GOT3 (cell line): ENCODE results near the gene POC1A.

Experiments used
- DNase-seq: peaks from one replicate; lab custom pipeline; 2025; ENCODE audit warnings: mixed read lengths; lab: John Stamatoyannopoulos, UW

POC1A gene

DNA sequence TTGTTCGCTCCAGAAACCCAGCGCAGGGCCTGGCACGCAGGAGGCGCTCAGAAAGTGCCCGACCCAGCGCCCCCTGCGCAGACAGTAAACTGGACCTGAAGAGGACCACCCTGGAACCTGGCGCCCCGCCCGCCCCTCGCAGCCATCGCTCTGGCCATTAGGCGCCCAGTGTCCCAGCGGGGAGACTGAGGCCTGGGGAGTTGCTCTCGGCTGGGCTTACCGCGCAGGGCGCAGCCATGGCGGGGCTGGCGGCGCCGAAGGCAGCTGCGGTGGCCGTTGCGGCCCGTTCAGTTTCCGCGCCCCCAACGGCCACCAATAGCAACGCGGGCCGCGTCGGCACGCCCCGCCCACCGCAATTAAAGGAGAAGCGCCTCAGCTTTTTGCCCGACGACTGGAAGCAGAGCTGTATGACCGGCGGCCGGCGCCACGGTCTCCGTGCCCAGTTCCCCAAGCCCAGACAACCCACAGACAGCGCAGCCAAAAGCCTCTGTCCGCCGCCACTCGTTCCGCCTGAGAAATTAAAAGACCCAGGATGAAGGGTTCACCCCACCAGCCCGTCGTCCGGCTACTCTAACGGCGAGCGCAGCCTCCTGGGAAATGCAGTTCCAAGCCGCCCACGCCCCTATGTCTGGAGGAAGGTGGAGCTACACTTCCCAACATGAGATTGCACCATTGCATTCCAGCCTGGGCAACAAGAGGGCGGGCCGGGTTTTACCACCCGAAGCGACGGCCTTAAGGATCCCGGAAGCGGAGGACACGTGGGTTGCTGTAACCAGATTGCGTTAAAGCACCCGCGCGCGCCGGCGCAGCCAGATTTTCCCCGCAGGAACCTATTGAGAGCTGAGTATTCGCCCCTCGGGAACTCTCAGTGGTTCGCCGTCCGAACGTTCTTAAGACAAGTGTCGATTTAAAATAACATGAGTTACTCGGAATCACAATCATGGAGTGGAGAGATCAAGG, at the start of gene POC1A:
TSS of gene POC1A (minus strand) at position 289 of the 960 bp plus-strand sequence. CDS start at position 238, 51 bp downstream.
- peak; percentile 87 for DNase-seq

GRCh38 chr3:52203701-52204100, 49.5 kb upstream of the POC1A start:
- no peak for DNase-seq

- no peak for DNase-seq
Observed at GRCh38 chr3:52202384-52203077, 48.3 kb upstream of the POC1A start.

DNA sequence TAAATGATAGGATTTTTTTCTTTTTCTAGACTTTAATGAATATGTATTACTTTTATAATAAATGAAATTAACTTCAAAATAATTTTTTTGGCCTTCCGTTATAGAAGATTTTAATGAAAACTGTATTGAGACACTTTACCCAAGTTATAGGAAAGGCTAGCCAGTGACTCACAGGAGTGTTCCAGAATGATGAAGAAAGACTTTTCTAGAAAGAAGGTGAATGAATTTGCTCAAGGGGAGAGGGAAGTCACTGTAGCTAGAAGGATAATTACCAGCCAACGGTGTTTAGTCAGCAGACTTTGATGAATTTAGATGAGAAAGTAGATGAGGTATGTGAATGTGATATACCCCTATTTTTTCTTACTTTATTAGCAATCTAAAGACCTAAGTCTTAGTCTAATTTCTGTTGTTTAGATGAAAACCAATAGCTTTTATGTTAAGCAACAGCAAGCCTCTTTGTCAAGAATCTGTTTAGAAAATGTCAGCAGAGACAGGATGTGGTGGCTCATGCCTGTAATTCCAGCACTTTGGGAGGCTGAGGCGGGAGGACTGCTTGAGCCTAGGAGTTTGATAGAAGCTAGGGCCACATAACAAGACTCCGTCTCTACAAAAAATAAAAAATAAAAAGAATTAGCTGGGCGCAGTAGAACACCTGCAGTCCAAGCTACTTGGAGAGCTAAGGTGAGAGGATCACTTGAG, 46.9 kb upstream of the POC1A start:
- DNase-seq = no peak

DNA sequence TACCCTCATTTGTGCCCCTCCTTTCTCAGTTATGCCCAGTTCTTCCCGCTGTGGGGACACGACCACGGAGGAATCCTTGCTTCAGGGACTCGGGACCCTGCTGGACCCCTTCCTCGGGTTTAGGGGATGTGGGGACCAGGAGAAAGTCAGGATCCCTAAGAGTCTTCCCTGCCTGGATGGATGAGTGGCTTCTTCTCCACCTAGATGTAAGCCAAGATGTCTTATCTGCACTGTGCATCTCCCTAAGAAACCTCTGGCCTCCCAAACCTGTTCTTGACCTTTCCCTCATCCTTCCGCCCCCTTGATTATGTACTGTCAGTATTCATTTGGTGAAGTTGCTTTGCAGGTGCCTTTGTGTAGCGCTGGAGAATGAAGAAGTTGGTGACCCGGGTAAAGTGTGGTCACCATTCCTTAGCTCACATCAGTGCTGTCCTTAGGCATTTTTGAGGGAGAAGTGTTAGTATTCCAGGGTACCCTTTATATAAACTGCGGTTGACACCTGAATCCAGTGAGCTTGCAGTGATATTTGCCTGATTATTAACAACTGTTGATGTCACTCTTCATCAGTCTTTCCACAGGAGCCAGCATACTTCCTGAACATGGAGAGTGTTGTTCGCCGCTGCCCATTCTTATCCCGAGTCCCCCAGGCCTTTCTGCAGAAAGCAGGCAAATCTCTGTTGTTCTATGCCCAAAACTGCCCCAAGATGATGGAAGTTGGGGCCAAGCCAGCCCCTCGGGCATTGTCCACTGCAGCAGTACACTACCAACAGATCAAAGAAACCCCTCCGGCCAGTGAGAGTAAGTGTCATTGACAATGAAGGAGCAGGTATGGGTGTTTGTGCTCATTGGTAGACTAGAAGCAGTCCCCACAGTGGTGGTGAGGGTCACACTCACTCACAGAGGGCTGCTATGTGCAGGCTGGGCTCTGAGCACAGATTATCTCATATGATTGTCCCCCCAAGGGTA, 44.7 kb upstream of the POC1A start:
- DNase-seq = no peak

DNA sequence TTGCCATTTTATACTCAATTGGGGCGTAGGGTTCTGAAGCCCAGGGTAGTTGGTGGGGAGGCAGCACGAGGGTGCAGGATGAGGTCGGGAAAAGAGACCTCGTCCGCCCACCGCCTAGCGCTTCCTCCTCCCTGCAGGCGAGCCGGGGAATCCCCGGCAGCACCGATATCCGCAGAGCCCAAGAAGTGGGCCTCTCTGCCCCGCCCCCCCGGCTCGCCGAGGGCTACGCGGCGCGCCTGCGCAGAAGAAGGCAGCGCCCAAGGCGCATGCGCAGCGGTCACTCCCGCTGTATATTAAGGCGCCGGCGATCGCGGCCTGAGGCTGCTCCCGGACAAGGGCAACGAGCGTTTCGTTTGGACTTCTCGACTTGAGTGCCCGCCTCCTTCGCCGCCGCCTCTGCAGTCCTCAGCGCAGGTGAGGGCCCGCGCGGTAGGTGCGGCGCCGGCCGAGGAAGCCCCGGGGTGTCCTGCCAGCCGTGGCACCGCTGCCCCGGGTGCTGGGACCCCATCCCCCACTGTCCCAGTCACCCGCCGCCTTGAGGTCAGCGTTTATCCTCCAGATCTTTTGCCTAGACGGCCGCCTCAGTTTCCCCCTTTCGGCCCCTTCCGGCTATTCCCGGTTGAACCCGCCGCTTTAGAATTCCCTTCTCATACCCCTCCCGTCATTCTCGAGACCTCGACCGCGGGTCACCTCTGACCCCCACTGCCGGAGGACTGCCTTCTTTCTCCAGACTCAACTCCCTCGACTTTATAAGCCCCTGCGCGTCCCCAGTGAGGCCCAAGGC, 43.8 kb upstream of the POC1A start, which contains the start of gene ALAS1:
TSS of gene ALAS1 (plus strand) at position 319 of the 784 bp plus-strand sequence. CDS start 1,082 bp downstream, outside the sequence.
- peak; percentile 87 for DNase-seq

GRCh38 chr3:52197499-52197841, 43.2 kb upstream of the POC1A start:
- no peak for DNase-seq

DNA sequence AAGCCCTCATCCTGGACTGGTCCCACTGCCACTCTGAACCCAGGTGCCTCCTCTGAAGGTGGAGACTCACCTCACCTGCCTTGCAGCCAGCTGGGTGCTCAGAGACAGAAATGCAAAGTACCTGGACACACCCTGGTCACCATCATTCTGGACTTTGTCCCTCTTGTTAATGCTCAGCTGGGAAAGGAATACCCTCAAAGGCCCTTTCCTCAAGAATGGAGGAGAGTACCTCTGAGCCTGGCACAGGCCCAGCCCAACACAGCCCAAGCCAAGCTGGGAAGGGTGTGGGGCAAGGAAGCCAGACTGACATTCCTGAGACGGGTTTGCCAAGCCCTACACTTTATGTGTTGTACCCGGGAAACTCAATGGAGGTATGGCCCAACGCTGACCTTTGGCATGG, 42.8 kb upstream of the POC1A start:
- DNase-seq = no peak

GRCh38 chr3:52195823-52196331, 41.7 kb upstream of the POC1A start:
- no peak for DNase-seq

DNA sequence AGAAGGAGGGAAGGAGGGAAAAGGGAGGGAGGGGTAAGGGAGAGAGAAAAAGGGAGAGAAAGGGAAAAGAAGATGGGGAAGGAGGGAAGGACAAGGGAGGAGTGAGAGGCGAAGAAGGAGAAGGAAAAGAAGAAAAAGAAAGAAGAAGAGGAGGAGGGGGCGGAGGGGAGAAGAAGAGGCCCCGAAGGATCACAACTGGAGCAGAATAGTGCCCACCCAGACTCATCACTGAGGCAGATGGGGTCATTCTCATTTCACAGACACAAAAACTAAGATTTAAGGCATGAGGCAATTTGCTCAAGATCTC, 41.0 kb upstream of the POC1A start:
- DNase-seq = no peak

DNA sequence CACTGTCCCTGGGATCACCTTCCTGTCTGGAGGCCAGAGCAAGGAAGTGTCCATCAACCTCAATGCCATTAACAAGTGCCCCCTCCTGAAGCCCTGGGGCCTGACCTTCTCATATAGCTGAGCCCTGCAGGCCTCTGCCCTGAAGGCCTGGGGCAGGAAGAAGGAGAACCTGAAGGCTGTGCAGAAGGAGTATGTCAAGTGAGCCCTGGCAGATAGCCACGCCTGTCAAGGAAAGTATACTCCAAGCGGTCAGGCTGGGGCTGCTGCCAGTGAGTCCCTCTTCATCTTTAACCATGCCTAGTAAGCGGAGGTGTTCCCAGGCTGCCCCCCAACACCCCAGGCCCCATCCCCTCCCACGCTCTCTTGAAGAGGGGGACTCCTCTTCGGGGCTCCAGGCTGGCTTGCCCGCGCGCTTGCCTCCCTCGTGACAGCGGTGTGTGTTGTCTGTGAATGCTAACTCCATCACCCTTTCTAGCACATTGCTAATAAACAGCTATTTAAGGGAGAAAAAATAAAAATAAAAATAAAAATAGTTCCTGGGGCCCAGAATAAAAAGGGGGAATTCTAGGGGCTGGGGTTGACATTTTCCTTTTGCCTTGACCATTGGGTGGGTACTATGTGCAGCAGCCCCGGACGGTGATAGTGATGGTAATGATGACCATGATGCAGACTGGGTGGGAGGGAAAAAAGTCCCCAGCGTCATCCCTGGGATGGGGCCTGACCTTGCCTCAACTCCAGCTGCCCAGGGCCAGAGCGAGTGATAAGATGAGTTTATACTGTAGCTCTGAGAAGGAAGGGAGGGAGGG, 40.5 kb upstream of the POC1A start:
- DNase-seq = no peak

GRCh38 chr3:52193065-52193464, 38.8 kb upstream of the POC1A start:
- no peak for DNase-seq

GRCh38 chr3:52191663-52192062, 37.4 kb upstream of the POC1A start:
- DNase-seq = no peak

GRCh38 chr3:52190294-52191074, 36.3 kb upstream of the POC1A start:
- no peak for DNase-seq

- DNase-seq = no peak
Observed at GRCh38 chr3:52188556-52188955, 34.3 kb upstream of the POC1A start.

DNA sequence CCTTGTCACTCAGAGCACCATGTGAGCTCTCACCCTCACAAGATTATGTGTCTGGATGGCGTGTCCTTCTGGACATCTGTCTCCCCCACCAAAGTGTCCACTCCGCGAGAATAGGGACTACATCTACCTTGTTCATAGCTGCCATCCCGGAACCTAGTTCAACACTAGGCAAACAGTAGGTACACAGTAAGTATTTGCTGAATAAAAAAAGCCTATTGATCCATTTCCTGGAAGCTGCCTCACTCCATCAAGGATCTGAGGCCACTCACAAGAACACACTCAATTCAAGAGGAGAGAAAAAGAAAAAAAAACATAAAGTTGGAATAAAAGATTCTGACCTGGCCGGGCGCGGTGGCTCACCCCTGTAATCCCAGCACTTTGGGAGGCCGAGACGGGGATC, 32.5 kb upstream of the POC1A start:
- no peak for DNase-seq

DNA sequence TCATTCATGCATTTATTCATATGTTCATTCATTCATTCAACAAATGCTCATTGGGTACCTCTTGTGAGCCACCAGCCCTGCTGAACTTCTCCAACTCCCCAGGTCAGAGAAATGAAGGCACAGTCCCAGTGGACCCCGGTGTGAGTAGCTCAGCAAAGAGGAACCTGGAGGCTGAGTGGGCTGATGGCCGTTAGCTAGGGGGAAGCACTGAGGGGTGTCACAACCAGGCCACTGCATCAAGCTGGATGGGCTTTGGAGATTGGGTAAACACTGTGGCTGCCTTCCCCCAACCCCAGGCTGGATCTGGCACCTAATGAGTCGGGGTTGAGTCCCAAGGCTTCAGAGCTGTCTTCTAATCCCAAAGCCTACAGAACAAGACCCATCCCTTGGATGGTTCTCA, 31.6 kb upstream of the POC1A start:
- no peak for DNase-seq

GRCh38 chr3:52185311-52185710, 31.1 kb upstream of the POC1A start:
- DNase-seq = no peak

GRCh38 chr3:52184690-52185089, 30.5 kb upstream of the POC1A start:
- no peak for DNase-seq
